IPS-NIHi7 (cell line): ENCODE results near the gene PPARG.
"Not testable (repeated sequence)": the region's sequence is repeated elsewhere in the genome, so short reads cannot be mapped to it uniquely, and the experiment has no call there.

Experiments
- DNase-seq: peaks from one replicate; pipeline ENCODE4 v3.0.0; 2012; ENCODE audit warnings: mixed read lengths; ENCODE audit errors: extremely low spot score

The PPARG gene

DNA sequence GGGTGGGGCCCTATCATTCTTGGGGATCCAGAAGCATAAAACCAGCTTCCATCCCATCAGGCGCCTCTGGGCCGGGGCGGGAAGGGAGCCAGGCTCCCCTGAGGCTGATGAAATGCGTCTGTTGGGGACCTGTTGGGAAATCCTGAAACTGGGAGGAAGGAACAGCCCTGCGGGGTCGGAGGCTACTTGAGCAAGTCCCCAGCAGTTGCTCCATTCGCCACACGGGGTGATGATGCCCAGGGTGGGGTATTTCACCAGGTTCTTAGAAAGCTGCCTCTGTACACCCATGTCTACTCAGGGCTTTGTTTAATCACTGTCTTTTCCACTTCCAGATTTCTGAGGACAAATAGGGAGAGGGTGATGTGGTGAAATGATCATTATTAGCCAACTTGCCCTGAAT is 170.0 kb downstream of the PPARG start:
- no peak for DNase-seq

- no peak for DNase-seq
Observed at GRCh38 chr3:12460127-12460526, 171.3 kb downstream of the PPARG start.

- no peak for DNase-seq
Observed at GRCh38 chr3:12461097-12461649, 172.3 kb downstream of the PPARG start.

- DNase-seq = no peak
Observed at GRCh38 chr3:12462159-12462947, 173.5 kb downstream of the PPARG start.

DNA sequence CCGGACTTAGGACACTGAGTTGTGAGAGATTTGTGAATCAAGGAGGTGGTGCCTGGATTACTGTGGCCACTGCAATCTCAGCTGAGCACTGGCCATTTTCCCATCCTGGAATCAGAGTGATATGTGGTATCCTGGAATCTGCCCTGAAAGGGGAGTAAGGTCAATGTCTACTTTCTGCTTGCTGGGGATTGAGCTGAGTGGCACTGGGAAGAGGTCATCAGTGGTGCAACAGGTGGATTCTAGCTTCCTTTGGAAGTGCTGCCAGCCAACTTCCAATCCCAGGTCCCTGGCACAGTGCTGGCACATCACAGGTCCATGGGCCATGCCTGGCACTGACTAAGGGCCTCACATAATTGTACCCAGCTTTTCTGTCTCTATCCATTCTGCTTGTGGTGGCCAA is 174.8 kb downstream of the PPARG start:
- no peak for DNase-seq

GRCh38 chr3:12464181-12464580 is 175.3 kb downstream of the PPARG start:
- DNase-seq = no peak

GRCh38 chr3:12465151-12465835 is 176.4 kb downstream of the PPARG start:
- no peak for DNase-seq

DNA sequence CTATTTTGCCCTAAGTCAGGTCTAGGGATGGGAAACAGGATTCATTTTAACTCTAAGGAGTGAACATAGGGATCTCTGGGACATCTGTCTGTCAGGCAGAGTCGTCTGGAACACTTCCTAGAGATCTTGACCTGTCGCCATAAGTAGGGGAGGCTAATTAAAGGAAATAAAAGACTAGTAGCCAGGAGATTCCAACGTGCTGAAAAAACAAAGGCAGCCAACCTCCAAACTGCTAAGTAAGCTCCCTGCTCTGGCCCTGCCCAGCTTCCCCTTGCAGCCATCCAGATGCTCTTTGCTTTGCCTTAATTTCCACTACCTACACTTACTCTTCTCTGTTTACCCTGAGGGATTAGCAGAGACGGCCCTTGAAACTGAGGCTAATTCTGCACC is 177.0 kb downstream of the PPARG start:
- no peak for DNase-seq

DNA sequence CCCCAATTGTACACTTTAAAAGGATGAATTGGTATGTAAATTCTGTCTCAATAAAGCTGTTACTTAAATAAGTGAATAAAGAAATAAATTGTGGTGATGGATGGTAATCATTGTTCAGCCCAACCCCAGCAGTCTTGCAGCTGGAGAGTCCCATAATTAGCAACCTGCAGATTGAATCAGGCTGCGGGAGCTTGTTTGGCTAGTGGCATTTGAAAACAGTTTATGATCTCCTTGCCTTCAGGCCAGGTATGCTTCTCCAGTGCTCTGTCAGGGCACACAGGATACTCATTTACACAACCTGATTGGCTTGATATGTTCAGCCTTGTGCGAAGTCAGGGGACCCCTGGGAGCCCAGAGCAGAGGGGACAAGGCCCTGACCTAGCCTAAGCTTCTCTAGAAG is 178.9 kb downstream of the PPARG start:
- DNase-seq = no peak

DNA sequence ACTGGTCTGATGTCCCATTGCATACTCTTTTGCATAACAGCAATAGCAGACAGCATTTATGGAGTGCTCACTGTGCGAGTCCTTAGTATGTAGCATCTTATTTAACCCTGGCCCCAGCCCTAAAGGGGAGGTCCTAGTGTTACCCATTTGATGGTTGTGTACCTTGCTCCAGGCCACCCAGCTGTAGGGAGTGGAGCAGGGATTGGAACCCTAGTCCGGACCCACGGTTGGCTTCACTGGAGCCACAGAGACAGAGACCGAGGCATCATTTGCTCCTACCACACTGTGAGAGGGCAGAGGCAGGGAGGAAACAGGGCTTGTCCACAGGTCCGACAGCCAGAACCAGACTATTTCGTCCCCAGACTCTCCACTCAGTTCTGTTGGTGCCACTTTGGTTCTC is 179.4 kb downstream of the PPARG start:
- no peak for DNase-seq

- DNase-seq = no peak
Observed at GRCh38 chr3:12468757-12469156, 179.9 kb downstream of the PPARG start.

DNA sequence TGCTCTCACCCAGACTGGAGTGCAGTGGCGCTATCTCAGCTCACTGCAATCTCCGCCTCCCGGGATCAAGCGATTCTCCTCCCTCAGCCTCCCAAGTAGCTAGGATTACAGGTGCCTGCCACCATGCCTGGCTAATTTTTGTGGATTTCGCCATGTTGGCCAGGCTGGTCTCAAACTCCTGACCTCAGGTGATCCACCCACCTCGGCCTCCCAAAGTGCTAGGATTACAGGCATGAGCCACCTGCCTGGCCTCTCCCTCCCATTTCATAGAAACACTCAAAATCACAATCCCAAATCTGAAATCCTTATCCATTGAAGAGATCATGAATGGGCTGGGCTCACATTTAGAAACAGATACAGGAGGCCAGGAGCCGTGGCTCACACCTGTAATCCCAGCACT is 180.4 kb downstream of the PPARG start:
- not testable (repeated sequence) for DNase-seq

GRCh38 chr3:12470111-12470510 is 181.2 kb downstream of the PPARG start:
- no peak for DNase-seq

DNA sequence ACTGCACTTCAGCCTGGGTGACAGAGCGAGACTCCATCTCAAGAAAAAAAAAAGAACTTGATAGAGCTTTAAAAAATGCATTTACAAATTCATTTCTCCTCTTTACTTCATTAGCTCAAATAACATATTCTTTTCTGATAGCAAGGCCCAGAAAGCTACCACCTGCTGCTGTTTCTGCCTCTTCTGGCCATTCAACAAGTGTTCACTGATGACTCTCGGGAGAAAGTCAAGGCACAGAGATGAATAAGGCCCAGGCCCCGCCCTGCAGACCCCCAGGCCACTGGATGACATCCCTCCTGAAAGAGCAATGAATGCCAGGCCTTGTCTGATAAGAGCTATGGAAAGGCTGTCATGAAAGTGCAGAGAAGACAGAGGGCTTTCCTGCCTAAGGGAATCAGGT is 181.8 kb downstream of the PPARG start:
- DNase-seq = no peak

DNA sequence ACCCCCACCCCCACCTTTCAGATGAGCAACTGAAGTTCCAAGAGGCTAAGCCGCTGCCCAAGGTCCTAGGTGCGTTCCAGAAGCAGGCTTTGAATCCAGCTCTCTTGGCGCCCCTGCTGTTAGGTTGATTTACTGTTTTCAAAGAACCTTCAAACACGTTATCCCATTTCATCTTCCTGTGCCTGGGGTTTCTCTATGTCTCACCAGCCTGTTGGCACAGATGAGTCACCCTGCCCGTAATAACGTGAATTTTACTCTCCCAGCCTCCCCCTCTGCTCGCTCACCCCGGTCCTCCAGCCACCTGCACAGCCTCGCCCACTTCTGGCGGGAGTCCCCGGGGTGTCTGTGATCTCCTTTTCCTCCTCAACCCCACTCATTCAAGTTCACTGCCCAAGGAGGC is 182.4 kb downstream of the PPARG start:
- peak; percentile 29 for DNase-seq

DNA sequence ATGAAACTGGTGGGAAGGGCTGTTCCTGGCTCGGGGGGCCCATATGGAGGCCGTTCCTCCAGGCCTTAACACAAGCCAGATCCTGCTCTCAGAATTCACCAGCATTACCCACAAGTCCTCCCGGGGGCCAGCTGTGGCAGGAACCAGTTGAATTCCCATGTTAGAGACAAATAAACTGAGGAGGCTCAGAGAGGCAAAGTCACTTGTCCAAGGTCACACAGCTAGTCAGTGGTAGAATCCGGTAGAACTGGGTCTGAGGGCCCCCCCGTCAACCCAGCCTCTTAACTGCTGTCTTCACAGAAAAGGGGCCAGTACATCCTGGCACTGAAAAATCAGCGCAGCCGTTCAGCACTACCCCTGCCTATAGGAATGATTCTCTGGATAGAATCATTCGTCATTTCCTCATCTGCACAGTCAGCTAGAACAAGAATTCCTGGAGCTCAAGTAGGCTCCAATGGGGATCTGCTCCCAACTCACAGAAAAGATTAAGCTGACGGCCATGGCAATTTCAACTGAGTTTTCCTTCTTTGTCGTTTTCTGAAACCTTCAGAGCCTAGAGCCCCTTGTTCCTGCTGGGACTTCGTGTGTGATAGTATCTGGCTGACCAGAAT is 183.2 kb downstream of the PPARG start:
- DNase-seq = no peak

DNA sequence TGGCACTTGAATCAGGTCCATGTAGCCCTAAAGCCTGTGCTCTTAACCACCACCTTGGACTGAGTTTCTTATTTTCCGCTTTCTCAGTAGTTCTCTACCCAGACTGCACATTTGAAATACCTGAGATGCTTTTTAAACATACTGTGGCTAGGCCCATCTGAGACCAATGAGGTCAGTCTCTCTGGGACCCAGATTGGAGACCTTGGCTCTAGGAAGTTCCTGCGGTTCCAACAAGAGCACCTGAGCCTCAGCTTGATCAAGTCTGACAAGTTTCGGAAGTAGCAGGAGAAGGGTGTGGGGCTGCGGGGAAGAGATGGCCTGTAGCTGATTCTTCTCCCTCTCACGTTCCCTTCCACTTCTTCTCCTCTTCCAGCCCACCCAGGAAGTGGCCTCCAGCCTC is 183.9 kb downstream of the PPARG start:
- DNase-seq = no peak

DNA sequence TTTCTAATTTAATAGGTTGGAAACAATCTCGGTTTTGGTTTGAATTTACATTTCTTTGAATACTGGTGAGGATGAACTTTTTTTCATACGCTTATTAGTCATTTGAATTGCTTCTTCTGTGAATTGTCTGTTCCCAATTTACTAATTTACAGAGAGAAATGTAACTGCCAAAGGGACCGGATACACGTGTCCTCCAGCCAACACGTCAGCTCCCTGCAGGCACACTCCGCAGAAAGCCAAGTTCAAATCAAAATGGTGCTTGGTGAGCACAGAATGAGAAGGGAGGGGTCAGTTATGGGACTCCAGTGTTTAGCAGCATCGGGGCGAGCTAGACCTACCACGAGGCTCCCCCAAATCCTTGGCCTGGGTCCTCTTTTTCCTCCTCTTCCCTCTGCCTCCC is 184.6 kb downstream of the PPARG start:
- DNase-seq = no peak

DNA sequence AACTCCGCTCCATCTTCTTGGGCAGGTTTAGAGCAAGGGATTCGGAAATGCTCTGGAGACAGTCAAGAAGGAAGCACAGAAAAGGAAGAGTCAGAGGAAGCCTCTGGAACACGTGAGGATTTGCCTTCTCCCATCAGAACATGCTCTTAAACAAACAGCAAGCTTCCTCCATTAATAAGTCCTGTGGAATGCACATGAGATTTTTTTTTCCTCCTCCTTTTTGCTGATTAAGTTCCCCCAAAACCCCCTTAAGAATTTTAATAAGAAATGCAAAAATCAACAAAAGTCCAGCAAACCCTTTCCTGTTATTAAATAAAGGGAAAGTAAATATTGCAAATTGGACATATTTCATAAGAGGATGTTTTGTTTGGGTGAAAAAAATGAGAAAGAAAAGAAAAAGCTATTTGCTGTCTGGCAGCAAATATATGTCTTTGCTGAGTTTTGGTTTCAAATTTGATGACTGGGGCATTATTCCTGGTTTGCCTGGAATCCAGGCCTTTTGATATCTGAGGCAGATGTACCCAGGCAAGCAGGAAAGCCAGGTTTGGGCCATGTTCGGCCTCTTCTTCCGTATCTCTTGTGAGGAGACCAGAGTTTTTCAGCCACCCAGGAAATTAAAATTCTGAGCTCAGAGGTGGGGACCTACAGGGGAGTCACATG is 187.5 kb downstream of the PPARG start:
- DNase-seq = no peak

GRCh38 chr3:12477256-12477655 is 188.4 kb downstream of the PPARG start:
- no peak for DNase-seq

GRCh38 chr3:12478326-12478725 is 189.5 kb downstream of the PPARG start:
- DNase-seq = no peak

DNA sequence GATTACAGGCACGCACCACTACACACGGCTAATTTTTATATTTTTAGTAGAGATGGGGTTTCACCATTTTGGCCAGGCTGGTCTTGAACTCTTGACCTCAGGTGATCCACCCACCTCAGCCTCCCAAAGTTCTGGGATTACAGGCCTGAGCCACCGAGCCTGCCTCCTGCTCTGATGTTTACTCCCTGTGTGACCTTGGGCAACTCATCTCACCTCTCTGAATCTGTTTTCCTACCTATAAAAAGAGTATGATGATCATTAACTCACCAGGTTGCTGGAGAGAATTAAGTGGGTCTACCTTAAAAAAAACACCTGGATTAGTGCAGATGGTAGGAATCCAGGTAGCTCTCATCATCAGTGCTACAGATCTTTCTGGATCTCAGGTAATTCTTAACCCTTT is 190.3 kb downstream of the PPARG start:
- not testable (repeated sequence) for DNase-seq
